RWPE2 (cell line): Measurements from ENCODE around the gene PSMD13.

ENCODE experiments used
- ATAC-seq: fragments of 200-7000 bp; cut with Tn5 transposase; 3 replicates; pipeline ENCODE4 v1.9.1; 2021; ENCODE audit warnings: low read depth
- DNase-seq: peaks from one replicate; pipeline ENCODE4 v3.0.0-alpha.2; 2020; ENCODE audit warnings: low spot score
- H3K27ac ChIP-seq: fragments of 450-650 bp; 2 replicates; pipeline ENCODE4 v1.5.1; 2017; ENCODE audit warnings: mild to moderate bottlenecking; ENCODE audit not compliant: poor library complexity, severe bottlenecking
- H3K27me3 ChIP-seq: fragments of 250-450 bp; sonication (Bioruptor Pico); 2 replicates; pipeline ENCODE4 v1.5.1; 2021; ENCODE audit warnings: mild to moderate bottlenecking, moderate library complexity; ENCODE audit not compliant: insufficient read depth, poor library complexity, severe bottlenecking
- H3K36me3 ChIP-seq: fragments of 250-450 bp; sonication (Bioruptor Pico); 2 replicates; pipeline ENCODE4 v1.5.1; 2020; ENCODE audit warnings: low read depth, mild to moderate bottlenecking, moderate library complexity
- H3K4me1 ChIP-seq: fragments of 250-450 bp; sonication (Bioruptor Pico); 2 replicates; pipeline ENCODE4 v1.5.1; 2021; ENCODE audit warnings: mild to moderate bottlenecking, moderate library complexity; ENCODE audit not compliant: insufficient read depth, poor library complexity, severe bottlenecking
- H3K4me3 ChIP-seq: fragments of 250-450 bp; sonication (Bioruptor Pico); 2 replicates; pipeline ENCODE4 v1.5.1; 2021; ENCODE audit warnings: mild to moderate bottlenecking, moderate library complexity; ENCODE audit not compliant: severe bottlenecking
- H3K9me3 ChIP-seq: fragments of 250-450 bp; sonication (Bioruptor Pico); 2 replicates; pipeline ENCODE4 v1.5.1; 2021; ENCODE audit warnings: mild to moderate bottlenecking, moderate library complexity; ENCODE audit not compliant: severe bottlenecking
- CTCF ChIP-seq: fragments of 450-650 bp; IDR thresholded peaks from one replicate; pipeline ENCODE4 v1.5.1; 2017; ENCODE audit warnings: mild to moderate bottlenecking, moderate library complexity; ENCODE audit not compliant: poor library complexity, severe bottlenecking

Gene PSMD13

GRCh38 chr11:250274-250673, 13.5 kb downstream of the PSMD13 start:
- TF ChIP-seq CTCF = no peak
- H3K4me1 ChIP-seq = no peaks in the 10 kb centered on the region
- H3K4me3 ChIP-seq = no peak overlapping the region
- H3K9me3 ChIP-seq = no peaks in the 10 kb centered on the region
- H3K27me3 ChIP-seq = no peaks in the 10 kb centered on the region
- H3K36me3 ChIP-seq = peaks cover 67% of the 10 kb centered on the region
- no peak for DNase-seq
- no peak overlapping the region for H3K27ac ChIP-seq
- no peak for ATAC-seq

DNA sequence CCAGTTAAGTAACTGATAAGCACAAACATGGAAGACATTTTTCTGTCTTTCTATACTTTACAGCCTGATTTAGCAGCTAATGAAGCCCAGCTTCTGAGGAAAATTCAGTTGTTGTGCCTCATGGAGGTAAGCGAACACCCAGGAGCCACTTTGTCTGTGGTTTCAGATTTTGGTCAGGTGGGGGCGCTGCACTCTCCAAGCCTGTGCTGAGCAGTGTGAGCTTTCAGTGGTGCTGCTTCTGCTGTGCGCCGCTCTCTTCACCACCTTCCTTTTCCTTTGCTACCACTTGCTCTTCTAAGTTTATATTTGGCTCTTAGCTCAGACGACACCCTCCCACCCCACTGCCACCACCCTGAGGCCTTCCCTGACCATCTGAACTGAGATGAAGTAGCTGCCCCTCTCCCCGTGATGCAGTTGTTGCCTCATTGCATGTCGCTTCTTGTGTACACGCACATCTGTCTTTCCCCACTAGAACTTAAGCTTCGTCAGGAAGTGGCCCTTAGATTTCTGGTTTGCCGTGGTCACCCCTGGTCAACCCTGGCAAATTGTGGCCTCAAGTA, 14.0 kb downstream of the PSMD13 start:
- ATAC-seq (no peak), DNase-seq (no peak)
- Histone ChIP-seq H3K4me1 (no peaks in the 10 kb centered on the region), H3K4me3 (no peak overlapping the region), H3K9me3 (no peaks in the 10 kb centered on the region), H3K27ac (no peak overlapping the region), H3K27me3 (no peaks in the 10 kb centered on the region), H3K36me3 (peaks cover 61% of the 10 kb centered on the region)
- TF ChIP-seq CTCF = peak; percentile 34

DNA sequence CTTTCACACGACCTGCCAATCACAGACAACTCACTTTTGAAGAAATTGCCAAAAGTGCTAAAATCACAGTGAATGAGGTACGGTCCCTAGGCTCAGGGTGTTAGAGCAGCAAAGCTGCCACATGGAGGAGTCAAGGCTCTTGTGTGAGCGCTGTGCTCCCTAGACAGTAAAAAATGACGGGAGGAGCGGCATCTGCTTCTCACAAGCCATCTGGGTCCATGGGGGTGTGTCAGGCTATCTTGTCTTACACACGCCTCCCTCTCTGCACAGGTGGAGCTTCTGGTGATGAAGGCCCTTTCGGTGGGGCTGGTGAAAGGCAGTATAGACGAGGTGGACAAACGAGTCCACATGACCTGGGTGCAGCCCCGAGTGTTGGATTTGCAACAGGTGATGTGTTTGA, 14.8 kb downstream of the PSMD13 start:
- H3K27ac ChIP-seq = no peak overlapping the region
- ATAC-seq = no peak
- H3K27me3 ChIP-seq = no peaks in the 10 kb centered on the region
- DNase-seq = no peak
- TF ChIP-seq CTCF = no peak
- no peaks in the 10 kb centered on the region for H3K9me3 ChIP-seq
- no peak overlapping the region for H3K4me3 ChIP-seq
- H3K36me3 ChIP-seq = peaks cover 54% of the 10 kb centered on the region
- H3K4me1 ChIP-seq = no peaks in the 10 kb centered on the region

GRCh38 chr11:252666-253065, 15.9 kb downstream of the PSMD13 start:
- ATAC-seq (no peak), DNase-seq (no peak)
- no peak for TF ChIP-seq CTCF
- H3K36me3 ChIP-seq = peaks cover 43% of the 10 kb centered on the region
- no peaks in the 10 kb centered on the region for H3K9me3 ChIP-seq
- no peaks in the 10 kb centered on the region for H3K4me1 ChIP-seq
- H3K4me3 ChIP-seq = no peak overlapping the region
- H3K27ac ChIP-seq = no peak overlapping the region
- H3K27me3 ChIP-seq = no peaks in the 10 kb centered on the region

- H3K4me3 ChIP-seq = no peak overlapping the region
- DNase-seq (no peak), ATAC-seq (0 out of 3 replicates have a peak, but pooled peaks have one; percentile 29)
- H3K4me1 ChIP-seq = no peaks in the 10 kb centered on the region
- no peak overlapping the region for H3K27ac ChIP-seq
- H3K36me3 ChIP-seq = peaks cover 36% of the 10 kb centered on the region
- no peak for TF ChIP-seq CTCF
- H3K27me3 ChIP-seq = no peaks in the 10 kb centered on the region
- H3K9me3 ChIP-seq = no peaks in the 10 kb centered on the region
Measured at GRCh38 chr11:253160-253885, 16.5 kb downstream of the PSMD13 start.
